GM12892 (cell line): ENCODE measurements around the gene TSC22D4.

ENCODE experiments used
- POLR2A ChIP-seq: IDR thresholded peaks from 2 replicates; pipeline ENCODE4 v1.6.1; 2011; ENCODE audit warnings: low read depth, low read length, control low read depth
- POLR2AphosphoS5 ChIP-seq: IDR thresholded peaks from 2 replicates; pipeline ENCODE4 v1.6.1; 2011; ENCODE audit warnings: low read depth, low read length, control low read depth

DNA sequence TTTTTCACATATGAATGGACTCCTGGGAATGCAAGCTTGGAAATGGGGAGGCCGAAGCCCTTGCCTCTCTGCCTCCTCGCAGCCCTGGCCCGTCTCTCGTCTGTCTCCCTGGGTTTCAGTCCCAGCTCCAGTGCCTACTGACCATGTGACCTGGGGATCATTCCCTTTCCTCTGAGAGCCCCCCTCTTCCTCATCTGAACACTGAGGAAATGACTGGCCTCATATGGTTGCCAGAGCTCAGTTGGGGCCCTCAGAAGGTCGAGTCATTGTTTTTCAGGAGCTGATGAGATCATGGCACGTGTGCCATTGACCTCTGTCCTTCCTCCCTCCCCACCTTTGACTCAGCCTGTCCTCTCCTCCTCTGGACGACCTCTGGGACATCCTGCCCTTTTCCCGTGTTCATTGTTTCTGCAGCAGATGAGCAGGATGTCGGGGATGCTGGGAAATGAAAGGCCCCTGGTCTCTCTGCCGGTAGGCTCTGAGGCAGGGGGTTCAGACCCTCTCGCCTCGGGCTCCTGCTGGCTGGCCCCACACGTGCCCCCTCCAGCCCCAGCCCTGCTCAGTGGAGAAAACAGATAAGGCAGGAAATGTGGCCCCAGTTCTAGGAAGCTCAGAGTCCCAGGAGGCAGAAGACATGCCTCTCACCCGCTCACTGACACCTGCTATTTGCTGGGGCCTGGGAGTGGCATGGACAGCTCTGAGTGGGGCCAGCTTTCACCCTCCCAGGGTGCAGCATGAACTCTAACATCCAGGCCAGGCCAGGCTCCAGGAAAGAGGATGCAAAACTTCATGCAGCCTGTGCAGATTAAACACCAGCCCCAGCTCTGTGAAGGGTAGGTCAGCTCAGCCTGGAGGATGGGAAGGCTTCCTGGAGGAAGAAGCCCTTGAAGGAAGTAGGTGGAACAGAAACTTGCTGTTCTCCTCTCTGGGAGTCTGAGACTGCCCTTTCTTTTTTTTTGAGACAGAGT is 34.4 kb downstream of the TSC22D4 start:
- TF ChIP-seq POLR2AphosphoS5: no peak
- TF ChIP-seq POLR2A: no peak
